ENCODE data around the gene CLDN6.

CLDN6 gene

DNA sequence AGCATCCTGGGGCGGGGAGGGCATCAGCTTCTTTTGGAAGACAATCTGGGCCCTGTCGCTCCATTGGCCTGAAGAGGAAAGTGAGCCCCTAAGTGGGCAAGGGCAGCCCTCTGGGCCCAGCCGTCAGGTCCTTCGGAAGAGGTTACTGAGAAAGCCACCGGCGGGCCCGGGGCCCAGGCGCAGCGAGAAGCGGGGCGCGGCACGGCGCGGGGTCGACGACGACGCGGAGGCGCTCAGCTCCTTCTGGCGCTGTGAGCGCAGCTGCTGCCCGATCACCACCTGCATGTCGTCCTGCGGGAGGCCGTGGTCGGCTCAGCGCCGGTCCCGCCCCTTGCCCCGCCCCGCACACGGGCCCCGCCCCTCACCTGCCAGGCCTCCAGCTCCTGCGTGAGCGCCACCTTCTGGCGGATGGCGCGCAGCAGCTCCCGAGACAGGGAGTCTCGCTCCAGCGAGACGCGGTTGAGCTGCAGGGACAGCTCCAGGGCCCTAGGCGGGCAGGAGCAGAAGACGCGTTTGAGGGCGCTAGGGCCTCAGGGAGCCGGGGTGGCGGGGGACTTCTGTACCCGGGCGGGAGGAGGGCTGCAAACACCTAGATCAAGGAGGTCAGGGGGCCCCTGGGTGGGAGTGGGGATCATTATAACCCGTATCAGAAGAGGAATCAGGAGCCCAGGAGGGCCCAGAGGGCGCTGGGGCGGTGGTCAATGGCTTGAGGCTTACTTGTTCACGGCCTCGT, 10.2 kb upstream of the CLDN6 start:
- no peak for DNase-seq (ENCODE audit: low read depth)

DNA sequence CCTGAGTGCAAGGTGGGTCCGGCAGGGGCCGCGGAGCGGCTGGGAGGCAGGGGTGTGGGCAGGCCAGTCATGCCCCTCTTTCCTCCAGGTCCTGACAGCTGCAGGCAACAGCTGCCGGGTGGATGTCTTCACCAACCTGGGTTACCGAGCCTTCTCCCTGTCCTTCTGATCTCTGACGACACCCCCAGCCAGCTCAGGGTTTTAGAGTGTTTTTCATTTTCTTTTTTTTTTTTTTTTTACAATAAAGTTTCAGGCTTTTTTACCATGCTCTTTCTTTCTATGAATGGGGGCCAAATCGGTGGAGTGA, 9.5 kb upstream of the CLDN6 start:
- no peak for DNase-seq (ENCODE audit: low read depth)

DNA sequence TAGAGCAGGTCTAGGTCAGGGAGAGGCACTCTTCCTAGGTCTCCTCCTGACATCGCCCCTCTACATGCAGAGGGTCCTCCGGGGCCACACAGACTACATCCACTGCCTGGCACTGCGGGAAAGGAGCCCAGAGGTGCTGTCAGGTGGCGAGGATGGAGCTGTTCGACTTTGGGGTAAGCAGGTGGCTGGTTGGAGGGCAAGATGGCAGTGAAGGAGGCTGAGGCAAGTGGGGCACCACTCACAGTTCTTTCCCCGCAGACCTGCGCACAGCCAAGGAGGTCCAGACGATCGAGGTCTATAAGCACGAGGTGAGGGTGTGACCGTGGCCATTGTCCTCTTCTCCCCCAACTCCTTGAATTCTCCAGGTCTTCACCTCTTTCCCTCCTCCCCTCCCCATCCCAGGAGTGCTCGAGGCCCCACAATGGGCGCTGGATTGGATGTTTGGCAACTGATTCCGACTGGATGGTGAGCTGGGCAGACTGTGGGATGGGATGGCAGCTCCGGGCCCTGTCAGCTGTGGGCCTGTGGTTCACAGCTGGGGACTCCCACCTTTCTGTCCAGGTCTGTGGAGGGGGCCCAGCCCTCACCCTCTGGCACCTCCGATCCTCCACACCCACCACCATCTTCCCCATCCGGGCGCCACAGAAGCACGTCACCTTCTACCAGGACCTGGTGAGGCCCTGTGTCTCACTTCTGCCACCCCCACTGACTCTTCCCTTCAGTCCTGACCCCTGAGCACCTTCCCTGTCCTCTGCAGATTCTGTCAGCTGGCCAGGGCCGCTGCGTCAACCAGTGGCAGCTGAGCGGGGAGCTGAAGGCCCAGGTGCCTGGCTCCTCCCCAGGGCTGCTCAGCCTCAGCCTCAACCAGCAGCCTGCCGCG, 8.9 kb upstream of the CLDN6 start:
- DNase-seq (ENCODE audit: low read depth) = no peak

DNA sequence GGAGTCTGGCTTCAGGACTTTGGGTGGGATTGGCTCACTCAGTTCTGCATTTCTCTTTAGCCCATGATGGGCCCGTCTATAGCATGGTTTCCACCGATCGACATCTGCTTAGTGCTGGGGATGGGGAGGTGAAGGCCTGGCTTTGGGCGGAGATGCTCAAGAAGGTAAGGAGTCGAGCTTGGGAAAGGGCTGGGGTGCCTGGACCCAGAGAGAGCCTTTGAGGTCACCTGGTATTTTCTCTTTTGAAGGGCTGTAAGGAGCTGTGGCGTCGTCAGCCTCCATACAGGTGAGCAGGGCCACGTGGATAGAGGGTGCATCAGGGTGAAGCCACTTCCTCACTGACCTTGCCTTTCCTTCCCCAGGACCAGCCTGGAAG, 8.0 kb upstream of the CLDN6 start:
- no peak for DNase-seq (ENCODE audit: low read depth)

GRCh38 chr16:3025032-3026002, 7.3 kb upstream of the CLDN6 start:
- DNase-seq (ENCODE audit: low read depth) = no peak

GRCh38 chr16:3023669-3024478, 5.9 kb upstream of the CLDN6 start, which contains the start of the genes HCFC1R1 and THOC6:
TSS of gene HCFC1R1 (minus strand) at chr16:3023942. CDS start at chr16:3023941, 1 bp downstream.
TSS of gene THOC6 (plus strand) at chr16:3024035. CDS start at chr16:3024327, 292 bp downstream.
- DNase-seq (ENCODE audit: low read depth) = peak; percentile 97

DNA sequence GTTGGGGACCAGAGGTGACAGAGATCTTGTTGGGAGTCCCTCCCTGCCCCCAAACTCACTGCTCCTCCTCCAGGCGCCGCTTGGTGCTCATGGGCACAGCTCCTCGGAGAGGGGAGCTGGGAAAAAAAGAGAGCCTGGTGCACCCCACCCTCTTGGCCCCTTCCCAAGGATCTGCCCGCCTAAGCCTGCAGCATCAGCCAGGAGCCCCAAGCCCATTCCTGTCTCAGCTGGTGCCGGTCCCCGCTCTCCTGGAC, 5.4 kb upstream of the CLDN6 start:
- DNase-seq (ENCODE audit: low read depth) = no peak

- DNase-seq (ENCODE audit: low read depth) = no peak
Measured at GRCh38 chr16:3022684-3023414, 4.9 kb upstream of the CLDN6 start.

DNA sequence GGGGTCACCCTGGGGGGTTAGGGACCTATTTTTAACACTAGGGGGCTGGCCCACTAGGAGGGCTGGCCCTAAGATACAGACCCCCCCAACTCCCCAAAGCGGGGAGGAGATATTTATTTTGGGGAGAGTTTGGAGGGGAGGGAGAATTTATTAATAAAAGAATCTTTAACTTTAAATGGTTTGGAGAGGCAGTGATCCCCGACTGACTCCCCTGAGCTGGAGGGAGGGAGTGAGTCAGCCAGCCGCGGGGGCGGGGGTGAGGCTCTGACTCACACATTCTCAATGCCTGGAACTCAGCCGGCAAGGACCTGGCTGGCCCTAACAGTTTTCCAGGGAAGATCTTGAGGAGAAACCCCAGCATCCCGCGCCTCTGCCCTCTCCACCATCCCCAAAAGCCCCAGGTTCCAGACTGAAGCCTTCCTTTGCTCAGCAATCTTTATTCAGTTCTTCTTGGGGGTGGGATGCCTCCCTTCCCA, 4.3 kb upstream of the CLDN6 start:
- no peak for DNase-seq (ENCODE audit: low read depth)

- DNase-seq (ENCODE audit: low read depth) = no peak
Measured at GRCh38 chr16:3021449-3022207, 3.6 kb upstream of the CLDN6 start.

- no peak for DNase-seq (ENCODE audit: low read depth)
Measured at GRCh38 chr16:3020604-3021448, 2.8 kb upstream of the CLDN6 start.

- DNase-seq (ENCODE audit: low read depth) = no peak
Measured at GRCh38 chr16:3020247-3020603, 2.2 kb upstream of the CLDN6 start, which contains the start of gene TNFRSF12A. TSS of gene TNFRSF12A (plus strand) at chr16:3020368. CDS start at chr16:3020398, 30 bp downstream.

GRCh38 chr16:3019594-3020246, 1.7 kb upstream of the CLDN6 start:
- no peak for DNase-seq (ENCODE audit: low read depth)

- DNase-seq (ENCODE audit: low read depth) = no peak
Measured at GRCh38 chr16:3017344-3017743, 639 bp downstream of the CLDN6 start.

DNA sequence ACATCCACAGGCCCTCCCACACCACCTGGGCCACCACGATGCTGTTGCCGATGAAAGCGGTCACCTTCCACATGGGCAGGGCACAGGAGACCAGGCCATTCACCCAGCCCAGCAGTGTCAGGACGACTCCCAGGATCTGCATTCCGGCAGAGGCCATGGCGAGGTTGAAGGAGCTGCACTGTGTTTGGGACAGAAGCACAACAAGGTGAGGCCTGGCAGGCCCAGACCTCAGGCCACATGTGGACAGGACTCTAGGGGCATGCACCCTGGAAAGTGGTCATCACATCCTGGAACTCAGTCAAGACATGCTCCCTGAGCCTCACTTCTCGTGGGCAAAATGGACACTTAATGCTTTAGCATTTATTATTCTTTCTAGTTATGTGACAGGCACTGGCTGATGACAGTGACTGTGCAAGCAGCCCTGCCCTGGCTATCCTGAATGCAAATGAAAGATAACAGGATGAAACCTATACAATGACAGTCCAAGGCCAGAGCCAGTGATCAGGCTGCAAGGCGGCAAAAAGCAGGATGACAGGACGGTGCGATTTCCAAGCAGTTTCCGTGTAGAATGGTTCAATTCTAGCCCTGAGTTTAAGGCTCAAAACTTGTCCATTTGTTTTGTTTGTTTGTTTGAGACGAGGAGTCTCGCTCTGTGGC, 2.0 kb downstream of the CLDN6 start:
- DNase-seq (ENCODE audit: low read depth) = no peak

DNA sequence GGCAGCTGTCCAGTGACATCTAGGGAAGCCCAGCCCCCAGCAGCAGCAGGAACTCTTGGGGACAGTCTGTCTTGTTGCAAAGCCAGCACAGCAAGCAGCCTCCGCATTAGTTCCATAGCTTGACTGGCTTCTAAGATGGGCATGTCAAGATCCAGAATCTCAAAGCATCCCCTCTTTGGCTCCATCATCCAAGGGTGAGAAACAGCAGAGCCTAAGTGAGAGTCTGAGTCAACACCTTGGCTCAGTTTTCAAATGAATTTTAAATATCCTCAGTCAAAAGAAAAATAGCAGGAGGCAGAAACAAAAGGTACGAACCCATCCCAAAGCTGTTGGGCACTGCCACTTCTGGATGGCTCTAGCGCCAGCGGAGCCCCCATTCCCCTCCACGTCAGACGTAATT, 3.0 kb downstream of the CLDN6 start:
- DNase-seq (ENCODE audit: low read depth) = no peak

DNA sequence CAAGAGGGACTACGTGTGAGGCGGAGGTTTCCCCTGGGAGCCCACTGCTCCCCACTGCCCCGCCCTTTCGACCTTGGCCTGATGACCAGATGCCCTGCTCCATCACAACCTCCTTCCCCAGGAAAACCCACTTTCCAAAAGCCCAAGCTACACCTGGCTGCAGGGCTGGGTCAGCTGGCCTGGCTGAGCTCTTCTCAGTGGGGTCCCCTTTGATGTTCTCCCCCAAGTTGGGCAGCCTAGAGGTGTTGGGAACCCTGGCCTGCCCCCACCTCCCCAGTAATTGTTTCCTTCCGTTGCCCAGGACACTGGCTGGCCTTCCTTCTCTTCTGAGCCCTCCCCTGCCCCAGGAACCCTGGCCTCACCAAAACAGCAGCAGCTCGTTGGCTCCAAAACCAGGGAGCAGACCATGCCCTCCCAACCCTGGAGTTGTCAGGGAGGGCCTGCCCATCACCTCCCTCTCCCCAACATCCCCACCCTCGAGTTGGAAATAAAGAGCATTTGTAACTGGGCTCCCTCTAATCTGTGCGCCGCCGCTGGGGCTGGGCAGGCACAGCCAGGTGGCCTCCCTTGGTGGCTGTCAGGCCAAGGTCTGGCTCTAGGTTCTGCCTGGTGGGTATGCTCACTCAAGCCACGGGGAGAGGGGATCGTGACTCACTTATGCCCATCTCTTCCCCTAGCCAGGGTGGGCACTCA, 3.8 kb downstream of the CLDN6 start:
- no peak for DNase-seq (ENCODE audit: low read depth)

Data from CMK (cell line).